ENCODE measurements around the gene CEP350.
A peak's percentile ranks its signal among the peaks of the same experiment; 100 is the strongest.
"Not testable (repeated sequence)": the region's sequence is repeated elsewhere in the genome, so short reads cannot be mapped to it uniquely, and the experiment has no call there.

Gene CEP350

DNA sequence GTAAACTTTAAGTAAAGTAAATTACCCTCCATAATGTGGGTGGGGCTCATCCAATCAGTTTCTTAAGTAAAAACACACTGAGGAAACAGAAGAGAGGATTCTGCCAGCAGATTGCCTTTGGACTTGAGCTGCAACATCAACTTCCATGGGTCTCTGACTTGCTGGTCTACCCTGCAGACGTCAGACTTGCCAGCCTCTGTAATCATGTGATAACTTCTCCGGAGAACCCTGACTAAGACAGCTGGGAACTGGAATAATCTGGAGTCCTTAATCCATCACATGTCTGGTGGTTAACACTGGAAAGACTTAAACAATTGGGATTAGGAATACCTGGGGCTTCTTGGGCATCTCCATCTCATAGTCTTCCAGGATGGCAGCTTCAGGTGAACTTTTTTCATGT lies 13.2 kb upstream of the CEP350 start:
- no peak for DNase-seq

DNA sequence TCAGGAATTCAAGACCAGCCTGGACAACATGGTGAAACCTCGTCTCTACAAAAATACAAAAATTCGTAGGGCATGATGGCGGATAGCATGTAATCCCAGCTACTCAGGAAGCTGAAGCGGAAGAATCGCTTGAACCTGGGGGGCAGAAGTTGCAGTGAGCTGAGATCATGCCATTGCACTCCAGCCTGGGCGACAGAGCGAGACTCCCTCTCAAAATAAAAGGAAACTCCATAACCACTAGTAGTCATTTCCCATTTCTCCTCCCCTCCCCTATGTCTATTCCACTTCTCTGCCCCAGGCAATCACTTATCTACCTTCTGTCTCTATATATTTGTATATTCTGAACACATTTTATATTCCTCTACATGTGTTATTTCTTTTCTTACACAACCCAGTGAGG lies 4.0 kb upstream of the CEP350 start:
- DNase-seq: peak; percentile 51 to 65 (median 59)

DNA sequence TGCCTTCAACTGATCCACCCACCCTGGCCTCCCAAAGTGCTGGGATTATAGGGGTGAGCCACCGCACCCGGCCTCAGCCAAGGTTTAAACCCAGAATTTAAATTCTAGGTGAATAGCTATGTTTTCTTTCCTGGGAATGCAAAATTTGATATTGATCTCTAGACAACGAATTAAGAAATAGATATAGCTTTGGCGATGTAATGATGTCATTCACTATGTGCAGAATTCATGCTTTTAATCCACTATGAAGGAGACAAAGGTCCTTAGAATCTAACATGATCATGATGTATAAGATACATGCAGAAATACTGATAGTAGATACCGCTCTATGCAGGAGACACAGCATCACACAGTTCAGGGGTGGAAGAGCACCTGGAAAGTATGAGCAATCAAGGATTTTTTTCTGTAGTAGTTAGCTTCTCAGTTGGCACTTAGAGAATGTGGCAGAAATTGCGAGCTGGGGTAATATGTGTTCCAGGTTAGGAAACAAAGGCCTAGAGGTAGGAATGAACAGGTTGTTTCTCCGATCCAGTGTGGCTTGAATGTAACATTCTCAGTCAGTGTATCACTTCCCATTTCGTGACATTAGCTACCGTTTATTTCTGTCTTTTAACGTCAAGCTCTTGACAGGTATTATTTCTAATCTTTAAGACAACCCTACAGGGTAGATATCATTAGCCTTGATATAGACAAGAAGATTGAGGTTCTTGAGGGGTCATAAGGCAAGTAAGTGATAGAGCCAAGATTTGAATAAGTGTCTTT lies 3.0 kb upstream of the CEP350 start:
- DNase-seq: peak in 2 of 3 donors; percentile 21 to 24

DNA sequence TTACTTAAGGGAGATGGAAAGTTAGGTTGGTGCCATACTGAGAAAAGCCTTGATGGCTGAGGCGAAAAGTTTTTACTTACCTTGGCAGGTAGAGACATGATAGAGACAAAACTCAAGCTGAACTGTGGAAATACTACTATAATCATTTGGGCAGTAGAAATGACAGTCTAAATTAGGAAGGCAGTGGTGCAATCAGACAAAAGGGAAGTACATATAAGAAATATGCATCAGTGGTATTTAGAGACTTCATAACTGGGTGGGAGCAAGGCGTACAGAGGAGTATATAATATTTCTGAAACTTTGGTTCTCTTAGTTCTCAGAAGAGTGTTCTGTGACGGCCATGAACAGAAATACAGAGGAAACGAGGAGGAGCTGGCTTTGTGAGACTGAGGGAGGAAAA lies 2.4 kb upstream of the CEP350 start:
- DNase-seq: peak; percentile 41 to 66 (median 63)

DNA sequence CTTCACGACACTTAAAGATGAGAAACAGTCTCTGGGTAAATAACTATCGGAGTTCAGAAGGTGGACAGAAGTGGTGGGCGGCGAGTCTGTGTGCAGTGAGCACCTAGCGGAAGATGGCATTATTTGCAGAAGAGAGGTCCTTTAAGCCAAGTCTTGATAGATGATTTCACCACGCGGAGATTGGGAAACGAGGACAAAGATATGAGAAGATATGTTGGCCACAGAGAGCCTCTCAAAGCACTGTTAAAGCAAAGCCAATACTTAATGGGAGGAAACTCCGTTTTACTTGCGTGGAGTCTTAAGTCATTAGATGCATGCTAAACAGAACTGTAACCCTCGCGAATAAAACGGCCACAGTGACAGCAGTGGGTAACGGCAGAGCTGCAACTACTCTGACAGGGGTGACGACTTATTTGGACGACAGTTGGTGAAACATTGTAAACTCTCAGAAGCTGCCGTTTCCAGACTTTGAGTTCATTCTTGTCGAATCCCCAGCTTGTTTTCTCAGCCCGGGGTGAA lies 577 bp upstream of the CEP350 start:
- DNase-seq: peak; percentile 48 to 60 (median 55)

DNA sequence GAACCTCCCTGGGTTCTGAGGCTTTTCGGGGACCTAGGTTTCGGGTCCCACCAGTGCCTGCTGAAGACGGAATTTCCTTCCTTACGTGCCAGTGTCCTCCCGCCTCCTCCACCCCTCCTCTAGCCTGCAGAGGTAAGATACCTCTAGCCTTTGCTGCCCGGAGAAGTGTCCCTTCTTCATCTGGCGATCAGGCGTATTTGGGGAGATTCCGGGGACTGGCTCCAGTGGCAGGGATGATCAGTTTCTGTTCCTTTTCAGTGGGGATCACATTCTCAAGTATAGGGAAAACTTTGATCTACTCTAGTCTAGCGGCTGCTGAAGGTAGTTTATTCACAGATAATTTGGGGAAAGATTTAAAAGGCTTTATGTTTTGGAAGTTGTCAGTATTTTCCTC lies 674 bp downstream of the CEP350 start:
- peak; percentile 83 to 86 (median 85) for DNase-seq

DNA sequence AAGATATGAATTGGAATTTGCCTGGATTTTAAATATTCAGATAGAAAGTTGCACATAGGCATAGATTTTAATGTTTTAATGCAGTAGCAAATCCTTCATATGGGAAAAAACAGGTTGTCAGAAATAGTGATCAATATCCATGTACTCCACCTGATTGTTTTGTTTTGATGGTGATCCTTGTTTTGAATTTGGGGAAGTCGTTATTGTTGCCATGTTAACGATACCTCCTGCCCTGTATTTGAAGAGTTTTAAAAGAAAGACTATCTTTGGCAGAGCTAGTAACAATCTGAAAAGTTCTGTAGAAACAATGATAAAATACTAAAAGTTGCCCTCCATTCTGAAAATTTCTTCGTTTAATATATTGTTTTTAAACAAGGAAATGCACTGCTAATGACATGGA lies 1.1 kb downstream of the CEP350 start:
- DNase-seq: peak in 2 of 3 donors; percentile 21 to 22

- DNase-seq: no peak
Measured at GRCh38 chr1:179958359-179958758, 3.7 kb downstream of the CEP350 start.

DNA sequence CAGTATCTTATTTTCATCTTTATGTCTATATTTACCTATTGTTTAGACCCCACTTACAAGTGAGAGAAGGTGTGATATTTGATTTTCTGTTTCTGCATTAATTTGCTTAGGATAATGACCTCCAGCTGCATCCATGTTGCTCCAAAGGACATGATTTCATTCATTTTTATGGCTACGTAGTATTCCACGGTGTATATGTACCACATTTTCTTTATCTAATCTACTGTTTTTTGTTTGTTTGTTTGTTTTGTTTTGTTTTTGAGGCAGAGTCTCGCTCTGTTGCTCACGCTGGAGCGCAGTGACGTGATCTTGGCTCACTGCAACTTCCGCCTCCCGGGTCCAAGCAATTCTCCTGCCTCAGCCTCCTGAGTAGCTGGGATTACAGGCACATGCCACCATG lies 7.6 kb downstream of the CEP350 start:
- DNase-seq: not testable (repeated sequence)

- DNase-seq: no peak
Measured at GRCh38 chr1:179966551-179966950, 11.9 kb downstream of the CEP350 start.

DNA sequence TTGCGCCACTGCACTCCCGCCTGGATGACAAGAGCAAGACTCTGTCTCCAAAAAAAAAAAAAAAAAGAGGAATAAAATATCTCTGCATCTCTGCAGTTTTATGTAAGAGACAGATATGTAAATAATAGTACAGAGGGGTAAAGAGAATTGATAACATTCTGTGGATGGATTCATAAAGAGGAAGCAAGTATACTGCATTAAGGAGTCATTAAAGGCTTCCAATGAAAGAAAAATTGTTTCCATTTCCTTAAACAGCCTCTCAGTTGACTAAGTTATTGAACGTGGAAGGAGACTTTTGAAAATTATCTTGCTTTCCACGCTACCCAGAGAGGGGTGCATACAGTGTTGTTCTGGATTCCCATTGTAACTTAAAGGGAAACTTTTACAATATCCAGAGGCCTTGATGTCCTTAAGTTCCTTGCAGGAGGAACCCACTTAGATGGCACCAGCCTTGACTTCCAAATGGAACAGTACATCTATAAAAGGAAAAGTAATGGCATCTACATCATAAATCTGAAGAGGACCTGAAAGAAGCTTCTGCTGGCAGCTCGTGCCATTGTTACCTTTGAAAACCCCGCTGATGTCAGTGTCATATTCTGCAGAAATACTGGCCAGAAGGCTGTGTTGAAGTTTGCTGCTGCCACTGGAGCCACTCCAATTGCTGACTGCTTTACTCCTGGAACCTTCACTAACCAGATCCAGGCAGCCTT lies 13.8 kb downstream of the CEP350 start:
- DNase-seq: no peak

DNA sequence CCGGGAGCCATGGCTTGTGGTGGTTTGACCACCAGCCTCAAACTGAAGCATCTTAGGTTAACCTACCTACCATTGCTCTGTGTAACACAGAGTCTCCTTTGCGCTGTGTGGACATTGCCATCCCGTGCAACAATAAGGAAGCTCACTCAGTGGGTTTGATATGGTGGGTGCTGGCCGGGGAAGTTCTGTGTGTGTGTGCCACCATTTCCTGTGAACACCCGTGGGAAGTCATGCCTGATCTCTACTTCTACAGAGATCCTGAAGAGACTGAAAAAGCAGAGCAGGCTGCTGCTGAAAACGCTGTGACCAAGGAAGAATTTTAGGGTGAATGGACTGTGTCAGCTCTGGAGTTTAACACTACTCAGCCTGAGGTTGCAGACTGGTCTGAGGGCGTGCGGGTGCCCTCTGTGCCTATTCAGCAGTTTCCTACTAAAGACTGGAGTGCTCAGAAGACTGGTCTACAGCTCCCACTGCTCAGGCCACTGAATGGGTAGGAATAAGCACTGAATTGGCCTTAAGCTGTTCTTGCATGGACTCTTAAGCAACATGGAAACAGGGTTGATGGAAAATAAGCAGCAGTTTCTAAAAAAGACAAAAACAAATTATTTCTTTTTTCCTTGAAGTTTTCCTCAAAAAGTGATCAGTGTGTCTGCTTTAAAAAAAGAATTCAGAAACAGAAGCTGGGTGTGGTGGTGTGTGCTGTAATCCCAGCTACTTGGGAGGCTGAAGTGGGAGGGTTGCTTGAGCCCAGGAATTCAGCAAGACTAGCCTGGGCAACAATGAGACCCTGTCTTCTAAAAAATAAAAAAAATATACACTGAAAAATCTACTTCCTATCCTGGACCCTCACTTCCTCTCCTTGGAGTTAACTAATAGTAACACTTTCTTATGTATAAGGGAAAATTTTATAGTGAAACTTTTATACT lies 14.6 kb downstream of the CEP350 start:
- no peak for DNase-seq

GRCh38 chr1:179969962-179970361 lies 15.4 kb downstream of the CEP350 start:
- no peak for DNase-seq

GRCh38 chr1:179971563-179972496 lies 17.2 kb downstream of the CEP350 start:
- DNase-seq: no peak

DNA sequence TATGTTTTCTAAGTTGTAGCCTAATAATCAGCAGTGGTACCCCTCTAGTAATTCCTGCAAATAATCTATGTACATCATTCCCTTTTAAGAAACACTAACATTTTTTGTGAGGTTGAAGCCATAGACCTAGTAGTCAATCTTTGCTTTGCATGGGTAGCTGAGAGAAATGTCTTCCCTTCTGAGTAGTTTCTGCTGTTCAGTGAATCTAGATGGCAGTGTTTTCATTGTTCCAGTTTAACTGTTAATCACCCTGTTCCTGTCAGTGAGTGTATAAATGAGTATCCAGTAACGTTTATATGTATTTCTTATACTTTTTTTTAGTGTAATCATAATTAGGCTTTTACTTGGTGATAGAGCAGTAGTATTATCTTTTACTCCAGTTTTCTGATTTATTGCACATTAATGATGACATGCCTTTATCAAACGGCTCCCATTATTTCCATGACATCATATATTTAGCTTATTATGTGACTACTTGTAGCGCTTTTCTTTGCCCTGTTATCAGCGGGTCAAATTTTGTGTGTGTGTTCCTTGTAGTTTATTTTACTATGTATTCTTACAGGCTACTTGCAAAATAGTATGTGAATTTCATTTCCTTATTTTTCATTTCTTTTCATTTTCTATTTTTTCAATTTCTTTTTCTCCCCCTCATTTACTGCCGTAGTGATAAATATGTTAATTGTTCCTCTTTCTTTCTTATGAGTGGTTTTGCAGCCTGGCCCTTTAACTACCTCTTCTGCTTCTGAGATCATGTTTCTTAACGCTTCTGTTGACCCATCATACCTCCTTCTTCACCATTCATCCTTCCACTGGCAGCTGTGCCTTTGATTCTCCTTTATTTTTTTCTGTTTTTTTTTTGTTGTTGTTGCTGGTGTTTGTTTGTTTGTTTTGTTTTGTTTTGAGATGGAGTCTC lies 18.8 kb downstream of the CEP350 start:
- peak in 2 of 3 donors; percentile 36 to 41 for DNase-seq

GRCh38 chr1:179976970-179977651 lies 22.5 kb downstream of the CEP350 start:
- DNase-seq: no peak

GRCh38 chr1:179978199-179979079 lies 23.8 kb downstream of the CEP350 start:
- DNase-seq: no peak

DNA sequence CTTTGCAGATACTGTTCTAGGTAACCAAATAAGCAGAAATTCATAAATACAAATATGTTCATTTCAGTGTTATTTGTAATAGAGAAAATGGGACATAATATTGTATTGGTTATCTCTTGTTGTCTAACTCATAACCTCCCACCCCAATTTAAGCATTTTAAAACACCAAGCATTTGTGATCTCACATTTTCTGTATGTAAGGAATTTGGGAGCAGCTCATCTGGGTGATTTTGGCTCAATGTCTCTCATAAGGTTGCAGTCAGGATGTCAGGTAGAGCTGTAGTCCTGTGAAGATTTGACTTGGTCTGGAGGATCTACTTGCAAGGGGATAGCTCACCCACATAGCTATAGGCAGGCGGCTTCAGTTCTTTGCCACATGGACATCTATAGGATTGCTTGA lies 29.5 kb downstream of the CEP350 start:
- no peak for DNase-seq

DNA sequence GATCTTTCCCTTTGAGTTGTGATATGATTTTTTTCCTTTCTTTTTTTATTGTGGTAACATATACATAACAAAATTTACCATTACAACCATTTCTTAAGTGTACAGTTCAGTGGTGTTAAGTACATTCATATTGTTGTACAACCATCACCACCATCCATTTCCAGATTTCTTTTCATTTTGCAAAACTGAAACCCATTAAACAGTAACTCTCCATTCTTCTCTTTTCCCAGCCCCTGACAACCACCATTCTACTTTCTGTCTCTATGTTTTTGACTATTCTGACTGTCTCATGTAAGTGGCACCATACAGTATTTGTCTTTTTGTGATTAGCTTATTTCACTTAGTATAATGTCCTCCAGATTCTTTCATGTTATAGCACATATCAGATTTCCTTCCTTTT lies 30.3 kb downstream of the CEP350 start:
- DNase-seq: no peak

Data from suppressor macrophage treated with lipopolysaccharide for 1 hour (primary cell).